Activated CD4-positive, alpha-beta T cell treated with anti-CD3 and anti-CD28 coated beads, Interleukin-2, amount 10 ng/mL, durations not matched to agents 7 days and 5 days (primary cell): ENCODE measurements around the gene CDCA4. TPM values are rescaled to one million over a fixed set of nuclear protein-coding genes. Genes with fewer than 3 reads are reported as not detected.
A peak's percentile ranks its signal among the peaks of the same experiment; 100 is the strongest.
"Not testable (repeated sequence)": the region's sequence is repeated elsewhere in the genome, so short reads cannot be mapped to it uniquely, and the experiment has no call there.

Experiments
- CTCF ChIA-PET: fragments of 350-600 bp; sonication (Branson Sonifier 250); formaldehyde crosslinking; loops from one replicate; lab custom pipeline; 2021; ENCODE audit warnings: antibody characterized with exemption; lab: Charles Lee
- POLR2A ChIA-PET: fragments of 350-600 bp; sonication (Branson Sonifier 250); formaldehyde crosslinking; loops from one replicate; lab custom pipeline; 2021; ENCODE audit warnings: antibody characterized with exemption; lab: Charles Lee
- DNase-seq: peaks from one replicate; pipeline ENCODE4 v3.0.0-alpha.2; 2020
- H3K27ac Mint-ChIP-seq: one replicate; pipeline ENCODE4 v1.8.0; 2021; ENCODE audit warnings: mild to moderate bottlenecking, moderate library complexity, mixed read lengths
- H3K27me3 Mint-ChIP-seq: one replicate; pipeline ENCODE4 v1.8.0; 2021; ENCODE audit warnings: mixed read lengths
- H3K36me3 Mint-ChIP-seq: one replicate; pipeline ENCODE4 v1.8.0; 2021; ENCODE audit warnings: low read depth, mixed read lengths
- H3K4me1 Mint-ChIP-seq: one replicate; pipeline ENCODE4 v1.8.0; 2021; ENCODE audit warnings: mixed read lengths
- H3K4me3 Mint-ChIP-seq: one replicate; pipeline ENCODE4 v1.8.0; 2021; ENCODE audit warnings: mild to moderate bottlenecking, moderate library complexity, mixed read lengths
- H3K9me3 Mint-ChIP-seq: one replicate; pipeline ENCODE4 v1.8.0; 2021; ENCODE audit warnings: mixed read lengths
- total RNA-seq, 2 experiments: library from RNA; stranded (reverse); gene quantifications; one replicate each; pipeline ENCODE4 v1.2.3, GENCODE V29; 2021

The CDCA4 gene
- total RNA-seq, 2 experiments from 2014 or later, result 53.0 to 56.6 TPM

- peak overlapping the region; percentile 80 for H3K4me3 Mint-ChIP-seq
- peaks cover 24% of the 10 kb centered on the region for H3K36me3 Mint-ChIP-seq
- POLR2A ChIA-PET, H3K27me3 Mint-ChIP-seq, DNase-seq, H3K9me3 Mint-ChIP-seq: not testable (repeated sequence)
- H3K27ac Mint-ChIP-seq, result peak overlapping the region; percentile 94
- H3K4me1 Mint-ChIP-seq, result peaks cover 76% of the 10 kb centered on the region
- CTCF ChIA-PET, result interaction anchor here (0.7 to 4.0 kb wide), 4 partner anchors 18 to 301 kb away, joined by 3 to 22 read pairs (median 3); no protein-coding TSS in a partner anchor
These were observed 42.6 kb upstream of the CDCA4 start for GRCh38 chr14:105063506-105063905.

GRCh38 chr14:105063056-105063455 lies 42.2 kb upstream of the CDCA4 start:
- POLR2A ChIA-PET, result no interaction called here
- DNase-seq, result no peak
- H3K36me3 Mint-ChIP-seq, result peaks cover 24% of the 10 kb centered on the region
- peak overlapping the region; percentile 80 for H3K4me3 Mint-ChIP-seq
- H3K9me3 Mint-ChIP-seq, result no peaks in the 10 kb centered on the region
- H3K27me3 Mint-ChIP-seq, result no peaks in the 10 kb centered on the region
- peaks cover 79% of the 10 kb centered on the region for H3K4me1 Mint-ChIP-seq
- H3K27ac Mint-ChIP-seq, result peak overlapping the region; percentile 94
- CTCF ChIA-PET, result interaction anchor here (0.7 to 3.0 kb wide), 5 partner anchors 10 to 301 kb away, joined by 3 to 13 read pairs (median 3); no protein-coding TSS in a partner anchor

- ChIA-PET CTCF (interaction anchor here (0.7 to 3.0 kb wide), 7 partner anchors 9 to 1468 kb away, joined by 3 to 13 read pairs (median 4); no protein-coding TSS in a partner anchor), POLR2A (no interaction called here)
- Mint-ChIP-seq H3K27ac (peak overlapping the region; percentile 94), H3K4me1 (peaks cover 71% of the 10 kb centered on the region), H3K9me3 (no peaks in the 10 kb centered on the region), H3K27me3 (no peaks in the 10 kb centered on the region), H3K36me3 (peaks cover 26% of the 10 kb centered on the region), H3K4me3 (peak overlapping the region; percentile 80)
- DNase-seq, result no peak
These were observed 41.2 kb upstream of the CDCA4 start for GRCh38 chr14:105062048-105062433.

GRCh38 chr14:105061428-105062047 lies 40.7 kb upstream of the CDCA4 start:
- Mint-ChIP-seq H3K4me1 (peaks cover 67% of the 10 kb centered on the region), H3K4me3 (peak overlapping the region; percentile 80), H3K27me3 (no peaks in the 10 kb centered on the region), H3K27ac (peak overlapping the region; percentile 94), H3K36me3 (peaks cover 30% of the 10 kb centered on the region), H3K9me3 (no peaks in the 10 kb centered on the region)
- peak; percentile 41 for DNase-seq
- POLR2A ChIA-PET, result no interaction called here
- CTCF ChIA-PET, result interaction anchor here (0.6 to 3.0 kb wide), 10 partner anchors 10 to 1469 kb away, joined by 3 to 13 read pairs (median 4); partner anchors contain the start of gene CDCA4

- Mint-ChIP-seq H3K27me3 (no peaks in the 10 kb centered on the region), H3K9me3 (no peaks in the 10 kb centered on the region), H3K4me3 (peak overlapping the region; percentile 80), H3K36me3 (peaks cover 30% of the 10 kb centered on the region), H3K4me1 (peaks cover 61% of the 10 kb centered on the region), H3K27ac (peak overlapping the region; percentile 94)
- DNase-seq, result peak; percentile 54
- CTCF ChIA-PET, result interaction anchor here (0.6 to 3.0 kb wide), 9 partner anchors 11 to 86 kb away, joined by 3 to 13 read pairs (median 4); partner anchors contain the start of gene CDCA4
- POLR2A ChIA-PET, result no interaction called here
These were observed 40.0 kb upstream of the CDCA4 start for GRCh38 chr14:105060751-105061427.

- ChIA-PET CTCF (interaction anchor here (1.4 to 6.4 kb wide), 5 partner anchors 7 to 85 kb away, joined by 3 to 42 read pairs (median 10); no protein-coding TSS in a partner anchor), POLR2A (no interaction called here)
- H3K36me3 Mint-ChIP-seq, result peaks cover 32% of the 10 kb centered on the region
- H3K27ac Mint-ChIP-seq, result peak overlapping the region; percentile 94
- peaks cover 59% of the 10 kb centered on the region for H3K4me1 Mint-ChIP-seq
- no peaks in the 10 kb centered on the region for H3K9me3 Mint-ChIP-seq
- no peak for DNase-seq
- no peaks in the 10 kb centered on the region for H3K27me3 Mint-ChIP-seq
- H3K4me3 Mint-ChIP-seq, result peak overlapping the region; percentile 80
These were observed 39.2 kb upstream of the CDCA4 start for GRCh38 chr14:105059925-105060565.

GRCh38 chr14:105059035-105059924 lies 38.4 kb upstream of the CDCA4 start:
- Mint-ChIP-seq H3K9me3 (no peaks in the 10 kb centered on the region), H3K27me3 (no peaks in the 10 kb centered on the region), H3K36me3 (peaks cover 29% of the 10 kb centered on the region), H3K4me3 (peak overlapping the region; percentile 80), H3K4me1 (peaks cover 54% of the 10 kb centered on the region), H3K27ac (peak overlapping the region; percentile 94)
- ChIA-PET CTCF (interaction anchor here (1.4 to 6.4 kb wide), 3 partner anchors 8 to 34 kb away, joined by 3 to 42 read pairs (median 6); no protein-coding TSS in a partner anchor), POLR2A (no interaction called here)
- DNase-seq, result peak; percentile 41

- no peaks in the 10 kb centered on the region for H3K27me3 Mint-ChIP-seq
- DNase-seq, result no peak
- H3K27ac Mint-ChIP-seq, result peak overlapping the region; percentile 76
- H3K4me3 Mint-ChIP-seq, result no peak overlapping the region
- H3K36me3 Mint-ChIP-seq, result peaks cover 29% of the 10 kb centered on the region
- ChIA-PET POLR2A (interaction anchor here (0.6 kb wide), 1 partner anchor 59 kb away, joined by 3 read pairs; no protein-coding TSS in a partner anchor), CTCF (interaction anchor here (1.4 to 6.4 kb wide), 5 partner anchors 9 to 33 kb away, joined by 3 to 42 read pairs (median 5); no protein-coding TSS in a partner anchor)
- H3K4me1 Mint-ChIP-seq, result peaks cover 52% of the 10 kb centered on the region
- no peaks in the 10 kb centered on the region for H3K9me3 Mint-ChIP-seq
These were observed 37.7 kb upstream of the CDCA4 start for GRCh38 chr14:105058521-105059034.

- ChIA-PET POLR2A (no interaction called here), CTCF (interaction anchor here (1.5 to 6.4 kb wide), 3 partner anchors 10 to 17 kb away, joined by 5 to 42 read pairs (median 5); no protein-coding TSS in a partner anchor)
- no peak overlapping the region for H3K4me3 Mint-ChIP-seq
- H3K9me3 Mint-ChIP-seq, result no peaks in the 10 kb centered on the region
- DNase-seq, result no peak
- peaks cover 35% of the 10 kb centered on the region for H3K36me3 Mint-ChIP-seq
- no peak overlapping the region for H3K27ac Mint-ChIP-seq
- H3K27me3 Mint-ChIP-seq, result no peaks in the 10 kb centered on the region
- peaks cover 34% of the 10 kb centered on the region for H3K4me1 Mint-ChIP-seq
These were observed 35.5 kb upstream of the CDCA4 start for GRCh38 chr14:105056303-105056831.

GRCh38 chr14:105055736-105056302 lies 34.9 kb upstream of the CDCA4 start:
- ChIA-PET CTCF (interaction anchor here (6.4 kb wide), 1 partner anchor 10 kb away, joined by 42 read pairs; no protein-coding TSS in a partner anchor), POLR2A (no interaction called here)
- DNase-seq, result no peak
- Mint-ChIP-seq H3K9me3 (no peaks in the 10 kb centered on the region), H3K27me3 (no peaks in the 10 kb centered on the region), H3K4me1 (peaks cover 33% of the 10 kb centered on the region), H3K4me3 (no peak overlapping the region), H3K36me3 (peaks cover 39% of the 10 kb centered on the region), H3K27ac (peak overlapping the region; percentile 25)

- CTCF ChIA-PET, result interaction anchor here (6.4 kb wide), 1 partner anchor 9 kb away, joined by 42 read pairs; no protein-coding TSS in a partner anchor
- peaks cover 39% of the 10 kb centered on the region for H3K36me3 Mint-ChIP-seq
- POLR2A ChIA-PET, result no interaction called here
- no peak overlapping the region for H3K4me3 Mint-ChIP-seq
- H3K27ac Mint-ChIP-seq, result no peak overlapping the region
- peaks cover 28% of the 10 kb centered on the region for H3K4me1 Mint-ChIP-seq
- DNase-seq, result no peak
- no peaks in the 10 kb centered on the region for H3K9me3 Mint-ChIP-seq
- H3K27me3 Mint-ChIP-seq, result no peaks in the 10 kb centered on the region
These were observed 34.5 kb upstream of the CDCA4 start for GRCh38 chr14:105055334-105055733.
